Measurements from ENCODE around the gene PLEKHG7. TPM values are rescaled to one million over a fixed set of nuclear protein-coding genes. Genes with fewer than 3 reads are reported as not detected.

The PLEKHG7 gene
- total RNA-seq, 4 donors from 2014 or later: 2.5 to 8.6 (median 4.3) TPM

DNA sequence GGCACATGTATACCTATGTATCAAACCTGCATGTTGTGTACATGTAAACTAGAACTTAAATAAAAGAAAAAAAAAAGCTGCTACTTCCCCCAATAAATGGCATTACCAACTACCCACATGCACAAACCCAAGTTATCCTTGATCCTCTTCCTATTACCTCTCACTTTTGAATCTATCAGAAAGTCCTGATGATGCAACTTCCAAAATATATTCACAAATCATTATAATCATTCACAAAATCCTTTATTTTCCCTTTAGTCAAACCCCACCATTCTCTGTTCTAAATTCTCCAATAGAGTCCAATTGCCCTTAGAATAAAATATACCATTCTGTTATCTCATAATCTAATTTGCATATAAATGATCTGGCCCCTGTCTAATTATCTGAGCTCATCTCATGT lies 92.0 kb downstream of the PLEKHG7 start:
- DNase-seq: no peak
- H3K4me3 ChIP-seq: no peak overlapping the region
- in situ Hi-C loops (cut with MboI; ENCODE audit: low pct_ligation_motif_present in 1 of 4, low pct_unique_long_range_greater_than_20kb in 1 of 4, low sequenced_read_pairs in 3 of 4): loop anchor here in 2 of 4 donors (25.0 kb wide), 1 partner anchor 617 kb away; no protein-coding TSS in a partner anchor
- H3K4me1 ChIP-seq: no peaks in the 10 kb centered on the region
- peaks cover 0 to 29% (median 7%) of the 10 kb centered on the region in 4 donors for H3K36me3 ChIP-seq
- TF ChIP-seq EP300 (IDR thresholded peaks at IDR 0.05; ENCODE audit: low read depth) (no peak), POLR2A (IDR thresholded peaks at IDR 0.05) (no peak), POLR2AphosphoS5 (IDR thresholded peaks at IDR 0.05) (no peak)
- TF ChIP-seq, protein P1, sequence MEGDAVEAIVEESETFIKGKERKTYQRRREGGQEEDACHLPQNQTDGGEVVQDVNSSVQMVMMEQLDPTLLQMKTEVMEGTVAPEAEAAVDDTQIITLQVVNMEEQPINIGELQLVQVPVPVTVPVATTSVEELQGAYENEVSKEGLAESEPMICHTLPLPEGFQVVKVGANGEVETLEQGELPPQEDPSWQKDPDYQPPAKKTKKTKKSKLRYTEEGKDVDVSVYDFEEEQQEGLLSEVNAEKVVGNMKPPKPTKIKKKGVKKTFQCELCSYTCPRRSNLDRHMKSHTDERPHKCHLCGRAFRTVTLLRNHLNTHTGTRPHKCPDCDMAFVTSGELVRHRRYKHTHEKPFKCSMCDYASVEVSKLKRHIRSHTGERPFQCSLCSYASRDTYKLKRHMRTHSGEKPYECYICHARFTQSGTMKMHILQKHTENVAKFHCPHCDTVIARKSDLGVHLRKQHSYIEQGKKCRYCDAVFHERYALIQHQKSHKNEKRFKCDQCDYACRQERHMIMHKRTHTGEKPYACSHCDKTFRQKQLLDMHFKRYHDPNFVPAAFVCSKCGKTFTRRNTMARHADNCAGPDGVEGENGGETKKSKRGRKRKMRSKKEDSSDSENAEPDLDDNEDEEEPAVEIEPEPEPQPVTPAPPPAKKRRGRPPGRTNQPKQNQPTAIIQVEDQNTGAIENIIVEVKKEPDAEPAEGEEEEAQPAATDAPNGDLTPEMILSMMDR (IDR thresholded peaks at IDR 0.05): no peak
- peaks cover 0 to 2% of the 10 kb centered on the region in 2 donors for H3K9me3 ChIP-seq
- intact Hi-C loops (cut with DNase I; ENCODE audit: low total_unique reads): no loop called here
- no peaks in the 10 kb centered on the region for H3K27me3 ChIP-seq
- H3K27ac ChIP-seq: no peak overlapping the region

DNA sequence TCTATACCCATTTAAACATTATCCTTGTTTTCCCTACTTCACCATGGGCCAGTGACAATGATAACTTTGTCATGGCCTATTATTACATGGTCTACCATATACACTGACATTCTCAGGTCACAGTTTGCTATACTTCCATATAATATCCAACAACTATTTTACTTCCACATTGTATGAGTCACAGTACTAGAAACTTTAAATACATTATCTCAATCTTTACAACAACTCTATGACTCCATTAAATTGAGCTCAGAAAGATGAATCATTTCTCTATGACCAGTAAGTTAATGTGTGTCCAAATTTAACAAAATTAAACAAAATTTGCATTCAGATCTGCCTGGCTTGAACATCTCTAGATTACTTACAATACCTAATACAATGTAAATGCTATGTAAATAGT lies 93.9 kb downstream of the PLEKHG7 start:
- intact Hi-C loops (cut with DNase I; ENCODE audit: low total_unique reads): no loop called here
- Histone ChIP-seq H3K4me3 (no peak overlapping the region), H3K27me3 (no peaks in the 10 kb centered on the region), H3K36me3 (peaks cover 0 to 36% (median 11%) of the 10 kb centered on the region in 4 donors), H3K9me3 (no peaks in the 10 kb centered on the region), H3K4me1 (no peaks in the 10 kb centered on the region), H3K27ac (no peak overlapping the region)
- in situ Hi-C loops (cut with MboI; ENCODE audit: low pct_ligation_motif_present in 1 of 4, low pct_unique_long_range_greater_than_20kb in 1 of 4, low sequenced_read_pairs in 3 of 4): loop anchor here in 2 of 4 donors (25.0 kb wide), 1 partner anchor 616 kb away; no protein-coding TSS in a partner anchor
- TF ChIP-seq POLR2AphosphoS5 (IDR thresholded peaks at IDR 0.05): no peak
- no peak for DNase-seq

DNA sequence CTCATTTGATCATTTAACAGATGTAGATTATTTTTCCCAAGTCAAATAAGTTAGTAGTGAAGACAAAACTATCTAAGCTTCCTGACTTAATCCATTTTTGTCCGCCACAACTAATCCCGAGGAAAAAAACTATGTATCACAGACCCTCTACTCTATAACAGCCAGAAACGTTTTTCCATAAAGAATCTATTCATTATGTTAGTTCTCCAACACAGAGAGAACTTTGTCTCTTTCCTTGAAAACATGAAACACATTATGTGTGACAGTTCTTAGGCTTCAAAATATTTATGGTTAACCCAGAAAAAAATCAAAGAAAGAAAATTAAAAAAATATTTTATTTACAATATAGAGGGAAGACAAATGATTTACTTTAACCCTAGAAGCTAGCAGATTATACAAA lies 100.1 kb downstream of the PLEKHG7 start:
- intact Hi-C loops (cut with DNase I; ENCODE audit: low total_unique reads): no loop called here
- 64 to 71% methylated on average over 3 of the region's 3 CpGs for WGBS, 2 donors (ENCODE audit: low coverage in 1 of 2)
- Histone ChIP-seq H3K27me3 (no peaks in the 10 kb centered on the region), H3K4me3 (no peak overlapping the region), H3K27ac (no peak overlapping the region), H3K36me3 (peaks cover 0 to 43% (median 19%) of the 10 kb centered on the region in 4 donors), H3K9me3 (no peaks in the 10 kb centered on the region), H3K4me1 (no peaks in the 10 kb centered on the region)
- TF ChIP-seq POLR2A (IDR thresholded peaks at IDR 0.05): no peak
- TF ChIP-seq, protein P1 (IDR thresholded peaks at IDR 0.05): no peak
- TF ChIP-seq POLR2AphosphoS5 (IDR thresholded peaks at IDR 0.05): no peak
- TF ChIP-seq EP300 (IDR thresholded peaks at IDR 0.05; ENCODE audit: low read depth): no peak
- no peak for DNase-seq
- in situ Hi-C loops (cut with MboI; ENCODE audit: low pct_ligation_motif_present in 1 of 4, low pct_unique_long_range_greater_than_20kb in 1 of 4, low sequenced_read_pairs in 3 of 4): loop anchor here in 1 of 4 donors (25.0 kb wide), 1 partner anchor 609 kb away; no protein-coding TSS in a partner anchor

DNA sequence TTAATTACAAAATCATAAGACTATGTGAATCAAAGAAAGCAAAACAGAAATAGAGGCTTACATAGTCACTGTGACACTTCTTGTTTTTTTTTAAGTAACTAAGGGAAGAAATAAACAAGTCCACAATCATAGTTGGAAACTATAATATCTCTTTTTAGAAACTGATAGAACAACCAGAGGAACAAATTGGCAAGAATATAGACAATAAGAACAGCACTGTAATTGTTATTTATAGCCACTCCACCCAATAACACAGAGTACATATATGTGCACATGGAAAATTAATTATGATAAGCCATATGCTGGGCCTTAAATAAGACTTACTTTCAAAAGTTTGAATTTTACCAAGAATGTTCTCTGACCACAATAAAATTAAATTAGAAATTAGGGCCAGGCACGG lies 101.1 kb downstream of the PLEKHG7 start:
- no peaks in the 10 kb centered on the region for H3K27me3 ChIP-seq
- H3K36me3 ChIP-seq: peaks cover 0 to 44% (median 19%) of the 10 kb centered on the region in 4 donors
- no peaks in the 10 kb centered on the region for H3K9me3 ChIP-seq
- 87 to 91% methylated on average over 1 of the region's 1 CpG for whole genome bisulfite sequencing, 2 donors (ENCODE audit: low coverage in 1 of 2)
- DNase-seq: no peak
- TF ChIP-seq, protein P1 (IDR thresholded peaks at IDR 0.05): no peak
- TF ChIP-seq POLR2A (IDR thresholded peaks at IDR 0.05) (no peak), POLR2AphosphoS5 (IDR thresholded peaks at IDR 0.05) (no peak), EP300 (IDR thresholded peaks at IDR 0.05; ENCODE audit: low read depth) (no peak)
- H3K27ac ChIP-seq: no peak overlapping the region
- no peak overlapping the region for H3K4me3 ChIP-seq
- intact Hi-C loops (cut with DNase I; ENCODE audit: low total_unique reads): no loop called here
- no peaks in the 10 kb centered on the region for H3K4me1 ChIP-seq
- in situ Hi-C loops (cut with MboI; ENCODE audit: low pct_ligation_motif_present in 1 of 4, low pct_unique_long_range_greater_than_20kb in 1 of 4, low sequenced_read_pairs in 3 of 4): loop anchor here in 1 of 4 donors (25.0 kb wide), 1 partner anchor 608 kb away; no protein-coding TSS in a partner anchor

GRCh38 chr12:92810370-92810769 lies 107.6 kb downstream of the PLEKHG7 start:
- no peaks in the 10 kb centered on the region for H3K27me3 ChIP-seq
- H3K4me1 ChIP-seq: no peaks in the 10 kb centered on the region
- WGBS, 2 donors (ENCODE audit: low coverage in 1 of 2): 81 to 97% methylated on average over 4 of the region's 4 CpGs
- no peak overlapping the region for H3K27ac ChIP-seq
- no peak overlapping the region for H3K4me3 ChIP-seq
- no peak for TF ChIP-seq POLR2A (IDR thresholded peaks at IDR 0.05)
- TF ChIP-seq POLR2AphosphoS5 (IDR thresholded peaks at IDR 0.05): no peak
- TF ChIP-seq, protein P1 (IDR thresholded peaks at IDR 0.05): no peak
- TF ChIP-seq EP300 (IDR thresholded peaks at IDR 0.05; ENCODE audit: low read depth): no peak
- H3K9me3 ChIP-seq: no peaks in the 10 kb centered on the region
- no peak for DNase-seq
- peaks cover 0 to 30% (median 14%) of the 10 kb centered on the region in 4 donors for H3K36me3 ChIP-seq
- in situ Hi-C loops (cut with MboI; ENCODE audit: low pct_ligation_motif_present in 1 of 4, low pct_unique_long_range_greater_than_20kb in 1 of 4, low sequenced_read_pairs in 3 of 4) (loop anchor here in 1 of 4 donors (25.0 kb wide), 1 partner anchor 602 kb away; no protein-coding TSS in a partner anchor), intact Hi-C loops (cut with DNase I; ENCODE audit: low total_unique reads) (no loop called here)

Measured in transverse colon (tissue), 4 donors.